SKM-1 treated with dmso at 0.1 percent for 144 hours (cell line): Measurements from ENCODE around the gene SMNDC1.
A peak's percentile ranks its signal among the peaks of the same experiment; 100 is the strongest.
"Not testable (repeated sequence)": the region's sequence is repeated elsewhere in the genome, so short reads cannot be mapped to it uniquely, and the experiment has no call there.

Experiments used
- DNase-seq: peaks from one replicate; lab custom pipeline; 2025; ENCODE audit not compliant: unreplicated experiment; lab: John Stamatoyannopoulos, UW

Gene SMNDC1

DNA sequence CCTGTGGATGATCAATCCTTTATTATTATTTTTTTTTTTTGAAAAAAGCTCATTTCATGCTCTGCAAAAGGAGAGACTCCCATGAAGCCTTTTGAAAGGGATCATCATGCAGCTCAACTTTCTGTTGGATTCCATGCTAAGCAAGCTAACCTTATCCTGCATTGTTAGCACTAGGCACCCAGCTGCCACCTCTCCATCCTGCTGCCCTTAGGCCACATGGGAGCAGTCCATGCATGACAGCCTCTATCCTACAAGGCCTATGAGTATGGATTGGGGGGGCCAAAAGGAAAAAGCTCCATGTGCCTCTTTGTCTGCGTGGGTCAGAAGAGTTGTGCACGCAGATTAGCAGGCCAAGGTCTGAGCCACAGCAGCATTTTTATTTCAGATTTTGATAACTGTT is 19.2 kb downstream of the SMNDC1 start:
- DNase-seq, result no peak

DNA sequence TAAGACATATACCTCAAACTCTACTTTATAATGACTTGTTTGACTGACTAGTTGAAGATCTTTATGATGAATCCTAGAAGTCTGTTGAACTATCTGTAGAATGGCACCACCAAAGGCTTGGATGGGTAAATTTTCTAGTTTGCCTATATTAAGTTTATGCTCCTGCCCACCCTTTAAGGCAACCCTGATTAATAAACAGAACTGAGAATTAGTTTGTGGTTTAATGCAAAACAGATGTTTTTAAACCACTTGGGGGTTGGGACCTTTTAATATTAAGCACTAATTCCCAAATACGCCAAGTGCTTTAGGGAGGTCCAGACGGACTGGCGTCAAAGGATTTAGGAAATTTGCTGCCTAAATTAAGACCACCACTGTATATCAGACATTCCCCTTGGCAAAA is 20.5 kb downstream of the SMNDC1 start:
- DNase-seq, result no peak

DNA sequence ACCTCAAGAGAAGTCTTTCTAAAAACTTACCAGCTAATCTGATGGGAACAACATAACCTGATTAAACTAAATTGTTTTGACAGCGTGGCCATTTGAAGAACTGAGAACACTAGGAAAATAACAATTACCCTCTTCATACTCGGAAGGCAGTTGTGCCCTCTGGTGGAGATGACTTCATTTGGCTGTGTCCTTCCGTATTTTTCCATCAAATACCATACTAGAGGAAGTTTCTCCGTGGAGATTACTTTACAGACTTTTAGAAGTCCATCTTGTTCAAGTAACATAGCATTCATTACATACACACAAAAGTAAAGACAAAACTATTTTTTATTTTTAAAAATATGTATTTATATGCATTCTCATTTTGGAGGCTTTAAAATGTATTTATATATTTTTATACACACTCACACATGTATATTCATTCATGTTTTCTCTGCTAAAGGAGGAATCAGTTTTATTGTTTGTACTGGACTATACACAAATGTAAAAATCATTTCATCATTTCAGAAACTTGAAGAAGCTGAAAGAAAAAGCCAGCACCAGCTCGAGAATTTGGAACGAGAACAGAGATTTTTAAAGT is 25.2 kb downstream of the SMNDC1 start:
- peak; percentile 67 for DNase-seq

DNA sequence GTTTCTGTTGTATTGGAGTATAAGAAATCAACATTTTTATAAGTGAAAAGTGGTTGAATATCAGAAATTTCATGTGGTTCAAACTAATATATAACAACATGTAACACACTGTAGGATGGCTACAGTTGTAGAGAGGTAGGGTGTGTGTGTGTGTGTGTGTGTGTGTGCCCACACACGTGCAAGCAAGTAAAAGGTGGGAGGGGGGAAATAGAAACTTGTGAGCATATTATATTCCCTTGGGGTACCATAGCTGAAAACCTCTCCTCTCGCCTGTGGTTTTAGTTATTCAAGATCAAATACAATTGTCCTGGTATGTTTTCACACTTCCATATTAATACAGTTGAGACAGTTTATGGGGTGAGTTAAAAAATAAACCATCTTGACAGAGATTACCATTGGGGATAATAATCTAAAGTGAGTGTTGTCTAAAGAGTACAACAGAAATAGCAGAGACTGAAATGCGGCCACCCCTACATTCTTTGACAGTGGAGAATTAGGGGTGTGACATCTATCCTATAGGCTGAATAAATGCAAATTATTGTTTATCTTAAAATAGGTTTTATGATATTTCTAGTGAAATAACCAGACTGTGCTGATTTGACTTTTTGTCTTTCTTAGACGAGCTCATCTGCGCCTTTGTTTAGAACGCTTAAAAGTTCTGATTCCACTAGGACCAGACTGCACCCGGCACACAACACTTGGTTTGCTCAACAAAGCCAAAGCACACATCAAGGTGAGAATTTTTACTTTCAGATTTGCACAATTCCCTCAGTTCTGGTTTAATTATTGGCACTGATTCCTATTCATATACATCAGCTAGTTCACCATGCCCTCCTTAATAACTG is 25.9 kb downstream of the SMNDC1 start:
- no peak for DNase-seq

DNA sequence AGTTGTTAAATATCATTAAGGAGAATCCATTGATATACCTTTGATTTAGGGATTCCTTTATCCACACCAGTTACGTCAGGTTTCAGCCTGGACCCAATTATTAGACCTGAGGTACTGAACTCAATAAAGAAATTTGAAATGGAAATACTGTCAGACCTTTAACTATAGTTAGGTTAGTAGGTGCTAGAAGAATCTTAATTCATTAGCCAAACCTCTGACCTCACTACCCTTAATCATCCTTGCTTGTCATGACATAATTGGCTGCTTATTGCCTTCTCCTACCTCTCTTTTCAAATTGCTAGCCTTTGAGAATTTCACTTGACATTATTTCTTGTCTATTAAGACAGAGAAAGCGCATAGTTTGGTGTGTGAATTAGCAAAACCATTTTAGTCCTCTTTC is 27.1 kb downstream of the SMNDC1 start:
- DNase-seq, result no peak

DNA sequence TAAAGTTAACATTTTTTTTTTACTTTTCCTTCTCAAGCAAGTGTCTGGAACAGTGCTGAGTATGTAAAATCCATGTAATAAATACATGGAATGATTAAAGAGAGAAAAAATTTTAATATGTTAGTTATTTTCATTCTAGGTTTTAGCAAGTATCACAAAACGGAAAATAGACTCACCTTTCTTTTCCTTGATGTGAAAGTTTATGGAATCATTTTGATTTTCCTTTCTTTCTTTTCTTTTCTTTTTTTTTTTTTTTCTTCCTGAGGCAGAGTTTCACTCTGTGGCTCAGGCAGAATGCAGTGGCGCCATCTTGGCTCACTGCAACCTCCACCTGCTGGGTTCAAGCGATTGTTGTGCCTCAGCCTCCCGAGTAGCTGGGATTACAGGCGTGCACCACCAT is 28.1 kb downstream of the SMNDC1 start:
- no peak for DNase-seq

DNA sequence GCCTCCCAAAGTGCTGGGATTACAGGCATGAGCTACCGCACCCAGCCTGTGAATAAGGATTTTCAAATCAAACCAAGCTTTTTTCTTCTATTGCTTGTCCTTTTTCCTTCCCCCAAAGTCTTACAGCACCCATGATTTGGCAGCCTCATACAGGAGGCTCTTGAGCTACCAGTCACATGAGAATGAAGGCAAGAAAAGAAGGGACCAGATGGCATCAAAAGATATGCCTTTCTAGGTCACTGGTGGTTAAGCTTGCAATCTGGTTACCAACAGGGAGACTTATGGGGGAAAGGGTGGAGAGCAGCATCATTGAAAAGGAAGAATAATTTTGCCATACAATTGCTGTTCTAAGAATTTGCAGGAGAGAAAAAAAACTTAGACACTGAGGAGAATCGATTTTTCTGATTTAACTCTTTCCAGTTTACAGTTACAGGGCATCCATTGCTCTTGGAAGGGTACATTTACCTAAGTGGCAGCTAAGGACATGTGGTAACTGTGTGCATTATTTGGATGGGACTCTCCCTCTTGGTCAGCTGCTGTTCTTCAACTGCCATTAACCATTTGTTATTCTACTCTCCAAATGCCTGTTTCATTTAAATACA is 29.5 kb downstream of the SMNDC1 start:
- no peak for DNase-seq

DNA sequence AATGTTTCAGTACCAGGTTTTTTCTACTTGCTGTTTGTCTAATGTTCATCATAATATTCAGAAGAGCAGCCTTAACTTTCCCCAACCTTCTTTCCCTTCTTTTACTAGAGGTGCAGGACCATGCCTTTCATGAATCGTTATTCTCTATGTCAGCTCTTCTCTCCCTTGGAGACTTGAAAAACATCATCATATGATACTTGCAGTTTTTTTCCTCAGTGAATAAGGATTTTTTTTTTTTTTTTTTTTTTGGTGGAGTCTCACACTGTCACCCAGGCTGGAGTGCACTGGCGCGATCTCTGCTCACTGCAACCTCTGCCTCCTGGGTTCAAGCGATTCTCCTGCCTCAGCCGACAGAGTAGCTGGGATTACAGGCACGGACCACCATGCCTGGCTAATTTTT is 30.1 kb downstream of the SMNDC1 start:
- DNase-seq, result no peak

DNA sequence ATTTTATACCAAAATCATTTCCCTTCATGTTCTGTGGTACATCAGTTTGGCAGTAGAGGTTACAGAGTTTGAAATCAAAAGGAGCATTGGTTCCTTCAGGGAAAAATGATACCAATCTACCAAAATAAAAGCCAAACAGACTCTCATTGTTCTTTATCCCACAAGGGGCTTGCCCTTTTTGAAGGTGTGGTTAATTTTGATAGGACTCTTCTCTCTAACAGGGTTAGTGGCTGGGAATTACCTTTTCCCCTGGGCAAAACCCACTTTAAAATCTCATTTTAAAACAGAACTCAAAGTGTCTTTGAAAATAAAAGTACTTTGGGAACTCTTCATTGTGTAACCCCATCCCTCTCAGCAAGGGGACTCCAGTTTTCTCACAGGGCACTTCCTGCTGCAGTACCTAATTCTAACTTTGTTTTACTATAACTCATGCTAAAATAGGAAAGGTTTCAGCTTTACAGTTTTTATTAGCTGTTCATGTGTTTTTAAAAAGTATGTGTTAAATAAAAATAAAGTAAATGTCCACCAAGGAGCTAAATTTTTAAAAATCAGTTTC is 30.6 kb downstream of the SMNDC1 start:
- DNase-seq, result no peak

DNA sequence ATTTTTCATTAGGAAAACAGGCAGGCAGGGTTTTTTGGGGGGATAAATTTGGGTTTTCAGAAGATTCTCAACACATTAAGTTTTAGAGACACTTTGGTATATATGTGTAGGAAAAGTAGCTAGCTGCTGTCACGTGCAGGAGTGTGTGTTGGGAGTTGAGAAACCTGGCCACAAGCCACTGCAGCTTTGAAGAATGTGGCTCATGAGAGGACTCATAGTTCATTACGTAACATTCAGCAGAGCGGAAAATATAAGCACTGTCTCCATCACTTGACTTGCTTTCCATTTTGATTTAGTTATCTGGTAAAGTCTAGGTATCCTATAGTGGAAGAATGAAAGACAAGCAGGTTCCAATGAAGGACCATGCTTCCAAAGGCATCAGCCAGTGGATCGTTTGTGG is 31.2 kb downstream of the SMNDC1 start:
- DNase-seq, result peak; percentile 90

DNA sequence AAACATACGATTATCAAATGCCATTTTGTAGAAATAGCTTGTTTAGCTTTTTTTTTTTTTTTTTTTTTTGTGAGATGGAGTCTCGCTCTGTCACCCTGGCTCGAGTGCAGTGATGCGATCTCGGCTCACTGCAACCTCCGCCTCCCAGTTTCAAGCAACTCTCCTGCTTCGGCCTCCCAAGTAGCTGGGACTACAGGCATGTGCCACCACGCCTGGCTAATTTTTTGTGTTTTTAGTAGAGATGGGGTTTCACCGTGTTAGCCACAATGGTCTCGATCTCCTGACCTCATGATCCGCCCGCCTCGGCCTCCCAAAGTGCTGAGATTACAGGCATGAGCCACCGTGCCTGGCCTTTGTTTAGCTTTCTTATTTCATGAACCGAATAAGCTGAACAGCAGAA is 31.7 kb downstream of the SMNDC1 start:
- DNase-seq, result not testable (repeated sequence)

DNA sequence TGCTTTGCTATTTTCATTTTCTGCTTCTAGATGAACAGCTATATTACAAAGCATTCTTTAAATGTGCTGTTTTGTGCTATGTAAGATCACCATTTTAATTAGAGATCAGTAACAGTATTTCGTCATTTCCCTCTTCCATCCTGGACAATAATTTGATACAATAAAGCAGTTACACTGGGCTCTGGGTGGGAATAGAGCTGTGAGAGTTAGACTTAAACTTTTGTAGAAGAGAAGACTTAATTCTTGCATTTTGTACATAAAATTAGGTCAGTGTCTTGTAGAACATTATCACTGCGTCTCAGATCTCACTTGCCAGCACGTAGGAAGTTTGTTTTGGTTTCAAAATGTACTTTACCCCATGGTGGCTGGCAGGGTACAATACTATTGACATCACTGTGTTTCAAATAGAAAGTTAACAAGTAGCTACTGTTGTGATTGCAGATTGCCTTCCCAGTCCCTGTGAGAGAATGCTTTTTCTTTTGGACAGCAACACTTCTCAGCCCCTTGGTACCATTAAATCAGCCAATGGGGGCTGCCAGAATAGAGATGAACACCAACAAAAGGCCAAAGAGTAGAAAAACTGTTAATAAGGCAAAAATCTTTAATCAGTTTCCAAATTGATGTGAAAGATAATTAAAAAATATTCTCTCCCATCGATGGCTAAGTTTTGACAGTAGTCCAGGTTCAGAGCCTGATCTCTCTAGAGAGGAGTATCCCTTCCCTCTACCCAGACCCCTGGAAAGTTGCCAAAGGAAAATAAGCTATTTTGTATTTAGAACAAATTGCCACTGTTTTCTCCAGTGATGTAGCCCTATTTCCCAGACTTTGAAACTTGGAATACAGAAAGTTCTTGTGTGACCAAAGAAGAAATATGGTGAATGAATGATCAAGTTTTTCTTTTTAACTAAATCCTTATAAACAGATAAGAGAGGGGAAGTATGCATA is 35.1 kb downstream of the SMNDC1 start:
- DNase-seq, result no peak

DNA sequence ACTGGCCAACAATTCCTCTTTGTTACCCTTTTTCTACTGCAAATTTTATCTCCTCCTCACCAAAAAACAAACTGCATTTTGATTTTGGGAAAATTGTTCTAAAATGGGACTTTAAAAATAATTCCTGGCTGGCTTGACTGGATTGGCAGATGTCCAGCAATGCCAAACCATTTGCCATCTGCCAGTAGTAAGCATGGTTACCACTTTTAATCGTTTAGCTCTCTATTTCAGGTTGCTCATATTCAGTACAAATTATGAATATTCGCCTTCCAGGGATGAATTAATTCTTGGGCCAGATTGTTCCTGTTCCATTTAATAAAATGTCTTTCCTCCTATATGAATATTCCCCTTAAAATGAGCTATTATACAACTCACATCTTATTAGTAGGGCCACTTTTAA is 35.7 kb downstream of the SMNDC1 start:
- no peak for DNase-seq

DNA sequence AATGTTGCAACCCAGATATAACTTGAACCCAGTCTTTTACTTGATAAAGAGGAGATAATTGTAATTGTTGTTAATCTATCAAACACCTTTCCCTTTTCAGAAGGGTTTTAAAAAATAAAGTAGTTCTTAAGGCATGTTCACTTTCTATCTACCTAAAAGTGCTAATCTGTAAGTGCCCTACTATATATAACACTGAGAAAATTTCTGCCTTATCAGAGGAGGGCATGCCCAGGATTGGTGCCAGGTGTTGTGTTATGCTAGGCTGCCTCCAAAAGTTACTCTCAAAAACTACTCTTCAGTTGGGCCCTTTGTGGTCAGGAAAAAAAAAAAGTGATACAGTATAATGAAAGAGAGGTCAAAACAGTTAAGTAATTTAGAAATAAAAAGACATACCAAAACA is 36.3 kb downstream of the SMNDC1 start:
- DNase-seq, result no peak

DNA sequence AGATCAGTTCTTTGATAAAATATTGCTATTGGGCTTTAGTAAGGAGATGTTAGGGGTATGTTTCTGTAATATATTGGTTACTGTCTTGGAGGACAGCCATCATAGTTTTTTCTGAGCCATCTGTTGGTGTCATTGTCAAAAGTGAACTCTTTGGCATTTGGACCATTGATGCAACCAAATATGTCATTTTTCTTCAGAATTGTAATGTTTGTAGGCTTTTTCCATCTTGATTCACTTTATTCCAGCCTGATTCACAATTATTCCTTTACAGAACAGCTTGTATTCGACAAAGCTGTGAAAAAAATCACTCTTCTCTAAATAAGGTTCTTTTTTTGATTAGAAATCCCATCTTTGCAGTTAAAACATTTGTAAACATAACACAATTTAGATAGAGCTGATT is 37.4 kb downstream of the SMNDC1 start:
- no peak for DNase-seq

DNA sequence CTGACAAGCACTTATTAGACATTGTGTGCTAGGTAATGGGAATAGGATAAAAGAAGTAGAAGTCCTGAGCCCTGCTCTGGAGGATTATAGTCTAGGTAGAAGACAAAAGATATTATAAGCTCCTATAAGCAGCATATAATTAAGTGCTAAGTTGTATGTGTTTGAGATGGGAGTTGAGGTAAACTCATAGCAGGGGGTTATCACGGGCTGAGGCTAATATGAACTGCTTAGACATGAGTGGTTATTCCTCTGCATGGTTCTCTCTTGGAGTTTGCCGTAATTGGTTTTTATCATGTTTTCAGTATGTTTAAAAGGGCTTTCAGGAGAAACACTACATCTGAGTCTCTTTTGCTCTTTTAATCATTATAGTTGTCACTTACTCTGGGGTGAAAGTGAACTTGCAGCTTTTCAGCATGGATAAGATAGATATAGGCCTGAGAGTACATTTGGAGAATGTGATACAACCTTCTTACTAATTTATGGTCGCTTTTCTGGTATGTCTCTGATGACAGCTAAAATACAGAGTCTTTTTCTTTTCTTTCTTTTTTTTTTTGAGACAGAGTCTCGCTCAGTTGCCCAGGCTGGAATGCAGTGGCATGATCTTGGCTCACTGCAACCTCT is 39.0 kb downstream of the SMNDC1 start:
- no peak for DNase-seq

DNA sequence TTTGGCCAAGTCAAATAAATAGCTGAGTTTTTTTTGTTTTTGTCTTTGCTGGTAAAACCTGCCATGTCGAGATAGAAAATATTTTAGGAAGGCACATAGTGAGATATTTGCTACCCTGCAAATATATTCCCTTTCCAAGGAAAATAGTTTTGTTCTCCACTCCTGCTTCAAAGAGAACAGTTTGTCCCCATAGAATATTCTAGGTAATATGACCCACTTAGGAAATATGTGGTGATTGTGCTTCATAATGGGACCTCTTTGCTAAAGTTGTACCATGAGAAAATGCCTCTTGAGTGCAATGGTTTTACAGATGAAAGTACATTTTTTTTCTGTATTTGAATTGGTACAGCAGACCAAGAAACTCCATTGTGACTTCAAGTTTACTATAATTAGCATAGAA is 41.6 kb downstream of the SMNDC1 start:
- DNase-seq, result no peak

DNA sequence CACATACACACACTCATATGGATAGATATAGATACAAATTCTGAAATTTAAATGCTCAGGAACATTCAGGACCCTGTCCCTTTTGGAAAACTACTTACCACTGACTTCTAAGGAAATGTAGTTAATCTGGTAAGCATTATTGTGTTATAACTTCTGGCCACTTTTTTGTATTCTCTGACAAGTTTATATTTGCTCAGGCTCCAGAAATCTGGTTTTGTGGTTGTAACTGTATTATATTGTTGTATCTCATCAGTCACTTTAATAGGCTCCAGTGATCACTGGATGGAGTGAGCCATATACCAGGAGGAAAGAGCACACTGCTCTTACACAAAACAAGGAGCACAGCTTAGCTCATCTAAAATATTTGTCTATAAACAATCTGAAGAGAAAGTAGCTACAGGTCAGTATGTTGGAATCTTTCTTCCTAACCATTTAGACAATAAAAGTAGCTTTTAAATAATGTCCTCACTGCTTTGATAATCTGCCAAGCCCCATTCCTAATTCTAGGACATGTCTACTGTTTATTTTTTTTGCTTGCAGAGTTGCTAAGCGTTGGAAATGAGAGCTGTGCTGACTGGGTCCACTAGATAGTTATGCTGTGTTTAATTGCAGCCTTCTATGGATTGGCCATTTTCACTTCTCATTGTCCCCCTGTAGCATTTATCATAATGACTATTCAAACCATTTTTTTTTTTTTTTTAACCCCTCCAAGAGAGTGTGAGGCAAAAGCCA is 43.8 kb downstream of the SMNDC1 start:
- DNase-seq, result no peak

DNA sequence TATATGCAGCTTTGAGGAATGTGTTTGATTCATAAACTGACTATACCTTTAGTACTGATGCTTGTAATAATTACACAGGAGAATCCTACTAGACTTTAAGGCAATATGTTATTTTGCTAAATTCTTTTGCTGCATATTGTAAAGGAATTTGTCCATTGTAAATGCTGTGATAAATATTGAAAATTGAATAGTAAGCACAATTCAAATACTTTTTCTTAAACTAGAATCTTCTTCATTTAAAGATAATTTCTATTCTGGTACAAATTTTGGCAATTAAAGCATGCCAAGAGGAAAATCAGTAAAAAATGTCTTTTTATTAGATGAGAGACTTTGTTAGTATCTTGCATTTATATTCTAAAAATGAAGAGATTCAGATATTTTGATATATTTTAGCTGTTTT is 45.4 kb downstream of the SMNDC1 start:
- no peak for DNase-seq

DNA sequence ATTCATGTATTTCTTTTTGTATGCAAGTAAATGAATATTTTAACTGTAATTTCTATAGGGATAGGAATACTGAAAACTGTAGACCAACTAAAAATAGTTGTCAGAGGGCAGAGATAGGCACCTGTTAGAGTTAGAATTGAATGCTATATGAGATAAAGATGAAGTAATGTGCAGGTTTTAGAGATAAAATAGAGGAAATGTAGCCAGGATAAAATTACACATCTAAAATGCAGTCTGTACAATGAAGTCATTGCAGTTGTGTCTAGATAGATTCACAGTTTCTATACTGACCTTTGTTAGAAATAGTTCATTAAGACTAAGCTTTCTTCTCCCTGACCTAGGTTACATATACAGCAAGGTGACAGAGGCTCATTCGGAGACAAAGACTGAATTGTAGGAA is 46.2 kb downstream of the SMNDC1 start:
- no peak for DNase-seq
